PC-9 (cell line): ENCODE data around the gene TNS1.

Source experiments
- CTCF ChIP-seq: fragments of 200-600 bp; sonication (generic); conservative IDR thresholded peaks from 2 replicates; pipeline ENCODE4 v1.6.1; 2017; ENCODE audit warnings: mixed run types, antibody characterized with exemption, mild to moderate bottlenecking, moderate library complexity
- EZH2 ChIP-seq: fragments of 200-600 bp; sonication (generic); IDR thresholded peaks from 2 replicates; pipeline ENCODE4 v1.8.0; 2017; ENCODE audit warnings: antibody characterized with exemption, low read depth

DNA sequence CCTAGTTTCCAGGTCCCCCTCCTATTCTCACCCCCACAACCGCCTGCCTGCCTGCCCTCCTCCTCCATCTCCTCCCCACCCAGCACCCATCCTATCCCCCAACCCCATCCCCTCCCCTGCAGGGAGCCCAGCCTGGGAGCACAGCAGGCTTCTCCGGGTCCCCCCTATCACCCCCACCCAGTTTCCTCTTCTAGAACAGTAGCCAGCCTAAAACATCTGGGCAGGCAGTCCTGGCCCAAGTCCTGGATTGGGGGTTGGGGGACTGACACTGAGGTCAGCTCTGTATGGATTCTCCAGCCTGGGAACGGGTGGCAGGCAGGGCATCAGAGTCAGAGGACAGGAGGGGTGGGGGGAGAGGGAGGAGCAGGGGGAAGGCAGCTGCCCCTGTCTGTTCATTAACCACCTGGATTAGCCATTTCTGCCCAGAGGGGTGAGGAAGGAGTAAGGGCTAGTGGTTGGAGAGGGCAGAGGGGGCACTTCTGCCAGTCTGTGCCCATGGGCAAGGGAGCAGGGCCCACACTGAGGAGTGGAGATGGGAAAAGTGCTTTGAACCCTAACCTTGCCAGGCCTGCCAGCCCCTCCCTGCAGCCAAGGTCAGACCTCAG is 60.0 kb downstream of the TNS1 start:
- TF ChIP-seq CTCF (no peak), EZH2 (no peak)
